ENCODE measurements around the gene SYNGR1. TPM values are rescaled to one million over a fixed set of nuclear protein-coding genes. Genes with fewer than 3 reads are reported as not detected.

Gene SYNGR1
- total RNA-seq, 1 donor from 2014 or later = 49.5 TPM

- TF ChIP-seq, protein P1, sequence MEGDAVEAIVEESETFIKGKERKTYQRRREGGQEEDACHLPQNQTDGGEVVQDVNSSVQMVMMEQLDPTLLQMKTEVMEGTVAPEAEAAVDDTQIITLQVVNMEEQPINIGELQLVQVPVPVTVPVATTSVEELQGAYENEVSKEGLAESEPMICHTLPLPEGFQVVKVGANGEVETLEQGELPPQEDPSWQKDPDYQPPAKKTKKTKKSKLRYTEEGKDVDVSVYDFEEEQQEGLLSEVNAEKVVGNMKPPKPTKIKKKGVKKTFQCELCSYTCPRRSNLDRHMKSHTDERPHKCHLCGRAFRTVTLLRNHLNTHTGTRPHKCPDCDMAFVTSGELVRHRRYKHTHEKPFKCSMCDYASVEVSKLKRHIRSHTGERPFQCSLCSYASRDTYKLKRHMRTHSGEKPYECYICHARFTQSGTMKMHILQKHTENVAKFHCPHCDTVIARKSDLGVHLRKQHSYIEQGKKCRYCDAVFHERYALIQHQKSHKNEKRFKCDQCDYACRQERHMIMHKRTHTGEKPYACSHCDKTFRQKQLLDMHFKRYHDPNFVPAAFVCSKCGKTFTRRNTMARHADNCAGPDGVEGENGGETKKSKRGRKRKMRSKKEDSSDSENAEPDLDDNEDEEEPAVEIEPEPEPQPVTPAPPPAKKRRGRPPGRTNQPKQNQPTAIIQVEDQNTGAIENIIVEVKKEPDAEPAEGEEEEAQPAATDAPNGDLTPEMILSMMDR (IDR thresholded peaks at IDR 0.05; ENCODE audit: partially characterized antibody, unreplicated experiment) = no peak
- peaks cover 3% of the 10 kb centered on the region for H3K9me3 Mint-ChIP-seq (ENCODE audit: unreplicated experiment)
These were observed 72.9 kb downstream of the SYNGR1 start for GRCh38 chr22:39422721-39423120.

GRCh38 chr22:39423976-39424375 lies 74.2 kb downstream of the SYNGR1 start:
- TF ChIP-seq, protein P1 (IDR thresholded peaks at IDR 0.05; ENCODE audit: partially characterized antibody, unreplicated experiment) = no peak
- Mint-ChIP-seq H3K27me3 (ENCODE audit: unreplicated experiment) (peaks cover 2% of the 10 kb centered on the region), H3K27ac (ENCODE audit: unreplicated experiment) (no peak overlapping the region), H3K9me3 (ENCODE audit: unreplicated experiment) (peaks cover 3% of the 10 kb centered on the region), H3K4me1 (ENCODE audit: low read depth, unreplicated experiment) (peaks cover 3% of the 10 kb centered on the region), H3K4me3 (ENCODE audit: unreplicated experiment) (no peak overlapping the region), H3K36me3 (ENCODE audit: unreplicated experiment) (no peaks in the 10 kb centered on the region)
- no peak for DNase-seq

More at GRCh38 chr22:39422721-39423120, 72.9 kb downstream of the SYNGR1 start:
- Mint-ChIP-seq H3K27me3 (ENCODE audit: unreplicated experiment) (peaks cover 2% of the 10 kb centered on the region), H3K27ac (ENCODE audit: unreplicated experiment) (no peak overlapping the region), H3K36me3 (ENCODE audit: unreplicated experiment) (no peaks in the 10 kb centered on the region), H3K4me1 (ENCODE audit: low read depth, unreplicated experiment) (peaks cover 3% of the 10 kb centered on the region), H3K4me3 (ENCODE audit: unreplicated experiment) (no peak overlapping the region)
- no peak for DNase-seq

DNA sequence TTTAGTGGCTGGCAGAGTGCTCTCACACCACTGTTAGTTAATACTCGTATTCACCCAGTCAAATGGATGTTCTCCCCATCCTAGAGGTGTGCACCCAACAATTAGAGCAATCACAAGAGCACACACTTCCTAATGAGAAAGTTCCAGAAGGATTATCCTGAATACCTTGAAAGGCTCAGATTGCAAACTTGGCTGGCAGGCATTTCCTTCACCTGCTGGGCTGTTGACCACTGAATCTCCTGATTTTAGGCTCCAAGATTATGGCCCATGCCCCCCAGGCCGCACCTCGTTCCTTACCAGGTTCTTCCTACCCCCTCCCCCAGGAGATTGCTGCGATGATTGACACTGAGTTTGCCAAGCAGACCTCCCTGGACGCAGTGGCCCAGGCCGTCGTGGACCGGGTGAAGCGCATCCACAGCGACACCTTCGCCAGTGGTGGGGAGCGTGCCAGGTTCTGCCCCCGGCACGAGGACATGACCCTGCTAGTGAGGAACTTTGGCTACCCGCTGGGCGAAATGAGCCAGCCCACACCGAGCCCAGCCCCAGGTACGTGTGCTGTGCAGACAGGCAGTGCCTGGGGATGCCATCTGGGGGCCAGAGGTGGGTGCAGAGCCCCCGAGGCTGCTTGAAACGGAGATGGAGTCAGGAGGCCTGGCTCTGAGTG lies 76.7 kb downstream of the SYNGR1 start:
- TF ChIP-seq, protein P1 (IDR thresholded peaks at IDR 0.05; ENCODE audit: partially characterized antibody, unreplicated experiment) = no peak
- DNase-seq = no peak
- Mint-ChIP-seq H3K36me3 (ENCODE audit: unreplicated experiment) (no peaks in the 10 kb centered on the region), H3K4me3 (ENCODE audit: unreplicated experiment) (no peak overlapping the region), H3K4me1 (ENCODE audit: low read depth, unreplicated experiment) (peaks cover 4% of the 10 kb centered on the region), H3K27me3 (ENCODE audit: unreplicated experiment) (peaks cover 2% of the 10 kb centered on the region), H3K27ac (ENCODE audit: unreplicated experiment) (no peak overlapping the region), H3K9me3 (ENCODE audit: unreplicated experiment) (no peaks in the 10 kb centered on the region)

GRCh38 chr22:39427751-39428596 lies 78.2 kb downstream of the SYNGR1 start:
- H3K36me3 Mint-ChIP-seq (ENCODE audit: unreplicated experiment) = no peaks in the 10 kb centered on the region
- H3K4me1 Mint-ChIP-seq (ENCODE audit: low read depth, unreplicated experiment) = peaks cover 4% of the 10 kb centered on the region
- TF ChIP-seq, protein P1 (IDR thresholded peaks at IDR 0.05; ENCODE audit: partially characterized antibody, unreplicated experiment) = no peak
- H3K27ac Mint-ChIP-seq (ENCODE audit: unreplicated experiment) = no peak overlapping the region
- H3K27me3 Mint-ChIP-seq (ENCODE audit: unreplicated experiment) = no peaks in the 10 kb centered on the region
- H3K9me3 Mint-ChIP-seq (ENCODE audit: unreplicated experiment) = no peaks in the 10 kb centered on the region
- H3K4me3 Mint-ChIP-seq (ENCODE audit: unreplicated experiment) = no peak overlapping the region
- no peak for DNase-seq
